Anterior cingulate cortex (tissue), 58 donors: Measurements from ENCODE around the gene ETV5.
A peak's percentile ranks its signal among the peaks of the same experiment; 100 is the strongest.

ENCODE experiments used
- DNase-seq, 58 donors: peaks; one replicate each; lab custom pipeline; 2025; lab: John Stamatoyannopoulos, UW

Gene ETV5

GRCh38 chr3:186097663-186098451, 11.0 kb downstream of the ETV5 start:
- DNase-seq, result peak in 57 of 58 donors; percentile 43 to 97 (median 83)

GRCh38 chr3:186097317-186097662, 11.6 kb downstream of the ETV5 start:
- DNase-seq, result no peak

GRCh38 chr3:186096290-186096689, 12.6 kb downstream of the ETV5 start:
- DNase-seq, result no peak

DNA sequence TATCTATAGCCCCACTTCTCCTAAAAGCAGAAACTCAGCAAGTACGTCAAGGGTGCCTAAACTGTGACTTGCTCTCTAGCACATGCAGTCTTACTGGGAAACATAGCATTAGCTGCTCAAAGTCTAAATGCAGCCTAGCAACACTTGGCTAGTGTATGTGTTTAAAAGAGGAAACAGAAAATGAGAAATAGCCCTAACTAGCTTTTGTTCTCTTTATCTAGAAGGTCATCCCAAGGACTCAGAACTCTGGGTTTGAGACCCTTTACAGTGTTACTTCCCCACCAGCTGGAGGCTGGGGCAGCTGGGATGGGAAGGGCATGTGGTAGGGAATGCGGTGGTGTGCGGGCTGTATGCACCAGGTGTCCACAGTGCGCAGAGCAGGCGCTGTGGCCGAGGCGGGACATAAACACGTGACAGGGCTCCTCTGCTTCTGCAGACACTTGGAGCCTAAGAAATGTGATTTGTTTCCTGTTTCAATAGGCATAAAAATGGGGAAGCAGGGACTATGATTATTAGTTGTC, 13.3 kb downstream of the ETV5 start:
- DNase-seq, result peak in 18 of 58 donors; percentile 2 to 54 (median 24)

- DNase-seq, result no peak
These were observed 14.0 kb downstream of the ETV5 start for GRCh38 chr3:186094696-186095425.

DNA sequence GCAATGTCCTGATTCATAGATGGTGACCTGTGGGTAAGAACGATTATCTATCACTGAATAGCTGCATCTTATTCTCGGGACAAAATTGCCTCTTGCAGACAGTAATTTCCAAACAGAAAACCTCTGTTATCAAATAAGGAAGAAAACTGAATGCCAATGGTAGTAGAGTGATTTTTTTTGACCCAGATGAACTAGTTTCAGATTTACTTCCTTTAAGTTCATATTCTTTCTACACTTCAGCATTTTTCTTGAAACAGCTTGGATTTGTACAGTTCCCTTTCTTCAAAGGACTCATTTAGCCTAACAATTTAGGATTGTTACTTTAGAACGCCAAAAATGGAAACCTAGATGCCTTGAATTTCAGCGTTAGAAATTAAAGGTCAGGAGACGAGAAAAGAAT, 14.6 kb downstream of the ETV5 start:
- no peak for DNase-seq

DNA sequence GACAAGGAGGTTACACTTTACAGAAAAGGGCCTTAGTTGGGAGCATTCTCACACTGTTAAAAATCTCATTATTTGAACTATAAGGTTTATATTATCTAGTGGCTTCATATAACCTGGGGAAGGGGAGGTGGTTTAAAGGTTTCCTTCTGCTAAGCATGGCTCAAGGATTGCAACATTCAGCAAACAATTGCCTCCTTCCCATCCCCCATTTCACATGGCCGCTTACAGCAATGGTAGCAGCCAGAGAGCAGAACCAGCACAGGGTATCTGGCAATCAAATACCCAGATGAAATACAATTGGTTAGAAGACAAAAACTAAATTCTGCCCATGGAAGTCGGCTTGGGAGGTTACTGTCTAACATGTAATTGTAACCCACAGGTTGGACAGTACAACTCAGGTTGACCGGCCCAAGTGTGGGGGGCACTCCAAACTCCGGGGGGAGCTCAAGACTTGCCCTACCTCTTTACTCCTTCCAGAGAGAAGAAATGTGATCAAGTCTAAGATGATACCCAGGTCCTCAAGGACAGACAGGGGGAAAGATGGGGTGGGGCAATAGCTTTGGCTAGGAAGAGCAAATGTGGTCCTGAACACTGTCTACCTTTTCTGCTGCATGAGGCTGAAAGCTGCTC, 15.5 kb downstream of the ETV5 start:
- DNase-seq, result no peak

DNA sequence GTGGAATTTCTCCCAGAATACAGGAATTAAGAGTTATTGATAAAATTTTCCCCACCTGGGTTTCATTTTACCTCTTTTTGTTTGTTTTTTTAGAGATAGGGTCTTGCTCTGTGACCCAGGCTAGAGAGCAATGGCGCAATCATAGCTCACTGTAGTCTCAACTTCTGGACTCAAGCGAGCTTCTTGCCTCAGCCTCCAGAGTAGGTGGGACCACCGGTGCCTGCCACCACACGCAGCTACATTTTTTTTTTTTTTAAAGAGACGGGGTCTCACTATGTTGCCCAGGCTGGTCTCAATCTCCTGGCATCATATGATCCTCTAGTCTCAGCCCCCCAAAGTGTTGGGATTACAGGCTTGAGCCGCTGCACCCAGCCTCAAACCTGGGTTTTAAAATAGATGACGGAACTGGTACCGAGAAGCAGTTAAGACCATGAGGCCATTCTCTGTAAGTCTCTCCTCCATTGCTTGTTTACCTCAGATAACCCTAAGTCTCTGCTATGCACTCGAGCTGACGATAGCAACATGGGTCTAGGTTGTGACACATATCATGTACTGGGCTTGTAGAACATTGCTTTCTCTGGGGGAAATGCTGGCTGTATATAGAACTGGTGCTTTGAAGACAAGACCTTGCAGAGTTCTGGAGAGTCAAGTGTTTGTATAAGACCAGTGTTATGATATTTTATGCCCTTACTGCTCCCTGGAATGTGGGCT, 16.4 kb downstream of the ETV5 start:
- no peak for DNase-seq

DNA sequence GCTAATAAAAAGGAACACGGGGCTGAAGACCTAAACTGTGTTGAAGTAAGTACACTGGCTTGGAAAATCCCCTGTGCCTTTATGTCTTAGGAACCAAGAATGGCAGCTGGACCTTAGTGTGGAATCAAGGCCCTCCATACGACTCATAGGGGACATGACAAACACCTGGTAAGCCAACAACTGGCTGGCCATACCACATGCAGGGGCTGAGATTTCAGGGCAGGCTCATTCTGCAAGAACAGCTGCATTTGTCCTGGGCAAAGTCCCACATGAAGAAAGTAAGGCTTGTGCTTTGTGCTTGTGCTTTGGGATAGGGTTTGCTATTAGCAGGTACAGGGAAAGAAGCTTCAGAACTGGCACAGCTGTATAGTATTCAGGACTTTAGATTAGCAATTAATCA, 18.0 kb downstream of the ETV5 start:
- DNase-seq, result no peak

GRCh38 chr3:186088335-186088734, 20.6 kb downstream of the ETV5 start:
- DNase-seq, result no peak

DNA sequence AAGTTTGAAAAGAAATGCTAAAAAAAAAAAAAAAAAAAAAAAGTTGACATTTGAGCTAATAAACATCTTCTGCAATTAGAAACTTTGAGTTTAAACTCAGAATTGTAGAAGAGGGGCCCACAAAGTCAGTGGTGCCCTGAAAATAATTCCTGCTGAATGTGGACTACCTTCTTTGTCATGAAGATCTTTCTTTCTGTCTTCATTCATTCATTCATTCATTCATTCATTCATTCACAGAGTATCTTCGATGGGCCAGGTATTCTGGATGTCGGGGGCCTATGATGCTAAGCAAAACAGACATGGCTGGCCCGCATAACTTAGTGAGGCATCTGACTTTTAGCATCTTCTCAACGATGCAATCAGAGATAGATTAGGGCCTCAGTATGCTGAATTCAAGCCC, 24.6 kb downstream of the ETV5 start:
- no peak for DNase-seq

DNA sequence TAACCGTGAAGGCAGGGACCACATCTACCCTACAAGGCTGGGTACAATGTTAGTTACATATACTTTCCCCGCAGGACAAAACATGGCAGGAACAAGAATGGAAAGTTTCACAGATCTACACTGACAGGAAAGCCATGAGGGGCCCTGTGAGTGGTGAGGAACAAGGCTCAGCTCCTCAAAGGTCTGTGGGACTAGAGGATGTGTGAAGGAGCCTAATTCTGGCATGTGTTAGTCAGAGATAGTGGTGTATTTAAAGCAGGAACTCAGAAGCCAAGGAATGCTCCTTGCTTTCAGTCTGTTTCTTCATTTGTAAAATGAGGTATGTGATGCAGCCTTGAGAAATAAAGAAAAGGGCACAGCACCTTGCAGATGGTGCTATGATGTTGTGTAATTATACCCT, 25.1 kb downstream of the ETV5 start:
- peak in 2 of 58 donors; percentile 7 to 39 for DNase-seq

DNA sequence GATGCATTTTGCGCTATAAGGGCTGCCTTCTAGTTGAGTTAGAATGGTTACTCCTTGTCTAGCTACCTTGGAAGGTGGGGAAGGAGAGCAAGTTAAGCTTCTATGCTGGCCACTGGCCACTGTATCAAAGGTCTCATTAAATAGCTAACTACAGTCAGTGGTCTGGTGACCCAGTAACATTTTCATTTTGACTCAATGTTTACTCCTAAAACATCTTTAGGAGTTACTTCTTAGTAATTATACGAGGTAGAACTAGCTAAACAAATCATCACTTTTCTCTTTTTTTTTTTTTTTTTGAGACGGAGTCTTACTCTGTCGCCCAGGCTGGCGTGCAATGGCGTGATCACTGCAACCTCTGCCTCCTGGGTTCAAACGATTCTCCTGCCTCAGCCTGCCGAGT, 26.7 kb downstream of the ETV5 start:
- DNase-seq, result no peak

GRCh38 chr3:186081678-186082077, 27.2 kb downstream of the ETV5 start:
- DNase-seq, result no peak

DNA sequence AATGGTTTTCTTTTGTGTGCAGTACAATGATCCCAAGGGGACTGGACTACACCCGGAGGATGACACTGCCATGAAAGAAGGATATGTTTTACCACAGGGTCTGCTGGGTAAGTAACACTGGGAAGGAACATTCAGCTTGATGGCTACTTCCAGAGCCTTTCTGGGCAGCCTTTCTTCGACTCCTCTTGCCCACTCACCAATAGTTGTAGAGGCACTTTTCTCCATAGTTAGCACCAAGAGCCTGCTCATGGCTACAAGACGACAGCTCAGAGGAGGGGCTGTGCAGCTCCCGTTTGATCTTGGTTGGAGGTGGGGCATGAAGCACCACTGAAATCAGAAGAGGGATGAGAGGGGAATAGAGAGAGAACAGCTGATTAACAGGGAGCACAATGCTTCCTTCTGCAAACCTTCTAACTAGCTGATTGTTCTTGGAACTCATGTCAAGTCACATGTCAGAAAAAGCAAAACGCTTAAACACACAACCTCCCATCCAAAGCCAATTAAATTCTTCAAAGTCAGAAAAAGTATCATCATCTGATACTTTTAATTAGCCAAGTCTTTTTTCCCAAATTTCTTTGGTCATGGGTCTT, 27.9 kb downstream of the ETV5 start:
- DNase-seq, result peak in 2 of 58 donors; percentile 4 to 40

DNA sequence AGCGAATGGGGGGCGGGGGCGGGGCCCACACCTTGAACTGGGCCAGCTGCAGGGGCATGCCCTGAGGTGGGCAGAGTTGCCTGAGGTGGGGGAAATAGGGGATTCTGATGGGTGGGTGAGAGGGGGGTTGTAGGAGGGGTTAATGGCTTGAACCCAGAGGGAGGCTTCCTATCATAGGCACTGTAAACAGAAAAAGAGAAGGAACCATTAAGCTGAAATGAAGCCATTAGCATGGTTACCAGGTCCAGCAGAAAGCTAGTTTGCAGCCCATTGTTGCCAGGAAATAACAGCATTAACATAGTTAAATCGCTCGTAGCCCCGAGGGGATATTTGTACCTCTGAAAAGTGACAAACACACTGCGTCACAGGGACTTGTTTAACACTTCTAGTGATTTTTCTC, 29.0 kb downstream of the ETV5 start:
- DNase-seq, result no peak

- DNase-seq, result no peak
These were observed 31.4 kb downstream of the ETV5 start for GRCh38 chr3:186077466-186077865.

- no peak for DNase-seq
These were observed 32.8 kb downstream of the ETV5 start for GRCh38 chr3:186075931-186076567.

DNA sequence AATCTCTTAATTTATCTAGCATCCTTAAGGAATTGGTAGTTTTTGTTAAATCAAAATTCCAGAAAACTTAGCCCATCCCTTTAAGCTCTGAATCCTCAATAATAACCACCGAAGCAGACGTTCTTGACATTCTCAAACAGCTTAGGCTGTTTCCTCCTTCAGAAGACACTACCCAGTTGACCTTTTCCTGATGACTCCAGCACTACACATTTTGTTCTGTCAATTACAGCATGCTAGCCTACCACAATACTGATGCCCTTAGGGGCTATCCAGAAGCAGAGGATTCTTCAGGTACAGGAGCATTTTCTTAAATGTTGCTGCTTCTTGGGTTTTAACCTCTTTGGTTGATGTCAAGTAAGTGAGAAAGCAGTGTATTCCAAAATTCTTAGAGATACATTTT, 33.4 kb downstream of the ETV5 start:
- no peak for DNase-seq

- no peak for DNase-seq
These were observed 35.2 kb downstream of the ETV5 start for GRCh38 chr3:186073641-186074040.
